CD4-positive, alpha-beta T cell treated with Interferon alpha-2 for 1 hour (primary cell): Measurements from ENCODE around the gene PLA2G15.
A peak's percentile ranks its signal among the peaks of the same experiment; 100 is the strongest.

Source experiments
- DNase-seq, 2 donors: peaks; one replicate each; pipeline ENCODE4 v3.0.0-alpha.2; 2020 to 2022

PLA2G15 gene

GRCh38 chr16:68299571-68300453 lies 54.6 kb downstream of the PLA2G15 start:
- no peak for DNase-seq

GRCh38 chr16:68300734-68301459 lies 55.7 kb downstream of the PLA2G15 start:
- no peak for DNase-seq

- DNase-seq, result no peak
These were observed 61.5 kb downstream of the PLA2G15 start for GRCh38 chr16:68306633-68307032.

GRCh38 chr16:68309799-68310198 lies 64.6 kb downstream of the PLA2G15 start:
- no peak for DNase-seq

GRCh38 chr16:68310437-68310773 lies 65.2 kb downstream of the PLA2G15 start:
- DNase-seq, result peak in 1 of 2 donors; percentile 6
